Body of pancreas (tissue), 4 donors: ENCODE data around the gene FHAD1.
A peak's percentile ranks its signal among the peaks of the same experiment; 100 is the strongest.

Experiments
- CTCF ChIP-seq, 7 experiments: fragments of 450-650 bp in 4 of 7; fragments of 200-600 bp in 3 of 7; sonication (generic) in 3 of 7; IDR thresholded peaks; one replicate each; pipeline ENCODE4 v1.5.1; 2016 to 2019; ENCODE audit warnings: antibody characterized with exemption in 7 of 7
- POLR2A ChIP-seq, 3 donors: fragments of 450-650 bp; IDR thresholded peaks; one replicate each; pipeline ENCODE4 v1.6.1; 2016; ENCODE audit warnings: antibody characterized with exemption in 3 of 3, mild to moderate bottlenecking in 2 of 3

GRCh38 chr1:15430787-15431570, 184.0 kb downstream of the FHAD1 start:
- TF ChIP-seq CTCF (IDR thresholded peaks at IDR 0.05) = peak; percentile 88 to 98 (median 93)
- no peak for TF ChIP-seq POLR2A (IDR thresholded peaks at IDR 0.05)
